BLaER1 (cell line): Measurements from ENCODE around the gene C19orf12.

Source experiments
- H3K27ac ChIP-seq: shearing (Covaris generic); formaldehyde crosslinking; 2 replicates; pipeline ENCODE4 v1.8.1; 2022
- H3K27me3 ChIP-seq: shearing (Covaris generic); formaldehyde crosslinking; 2 replicates; pipeline ENCODE4 v1.8.1; 2022
- H3K36me3 ChIP-seq: shearing (Covaris generic); formaldehyde crosslinking; 2 replicates; pipeline ENCODE4 v1.8.1; 2022
- H3K4me1 ChIP-seq: shearing (Covaris generic); formaldehyde crosslinking; 2 replicates; pipeline ENCODE4 v1.8.1; 2022
- H3K4me2 ChIP-seq: shearing (Covaris generic); formaldehyde crosslinking; 2 replicates; pipeline ENCODE4 v1.8.1; 2022
- H3K4me3 ChIP-seq: shearing (Covaris generic); formaldehyde crosslinking; 2 replicates; pipeline ENCODE4 v1.8.1; 2022
- H3K9ac ChIP-seq: shearing (Covaris generic); formaldehyde crosslinking; 2 replicates; pipeline ENCODE4 v1.8.1; 2022
- H3K9me3 ChIP-seq: shearing (Covaris generic); formaldehyde crosslinking; 2 replicates; pipeline ENCODE4 v1.8.1; 2022
- H4K20me1 ChIP-seq: shearing (Covaris generic); formaldehyde crosslinking; 2 replicates; pipeline ENCODE4 v1.8.1; 2022
- Cebpa-rat ChIP-seq: shearing (Covaris generic); IDR thresholded peaks from 2 replicates; pipeline ENCODE4 v1.8.1; 2022

C19orf12 gene

DNA sequence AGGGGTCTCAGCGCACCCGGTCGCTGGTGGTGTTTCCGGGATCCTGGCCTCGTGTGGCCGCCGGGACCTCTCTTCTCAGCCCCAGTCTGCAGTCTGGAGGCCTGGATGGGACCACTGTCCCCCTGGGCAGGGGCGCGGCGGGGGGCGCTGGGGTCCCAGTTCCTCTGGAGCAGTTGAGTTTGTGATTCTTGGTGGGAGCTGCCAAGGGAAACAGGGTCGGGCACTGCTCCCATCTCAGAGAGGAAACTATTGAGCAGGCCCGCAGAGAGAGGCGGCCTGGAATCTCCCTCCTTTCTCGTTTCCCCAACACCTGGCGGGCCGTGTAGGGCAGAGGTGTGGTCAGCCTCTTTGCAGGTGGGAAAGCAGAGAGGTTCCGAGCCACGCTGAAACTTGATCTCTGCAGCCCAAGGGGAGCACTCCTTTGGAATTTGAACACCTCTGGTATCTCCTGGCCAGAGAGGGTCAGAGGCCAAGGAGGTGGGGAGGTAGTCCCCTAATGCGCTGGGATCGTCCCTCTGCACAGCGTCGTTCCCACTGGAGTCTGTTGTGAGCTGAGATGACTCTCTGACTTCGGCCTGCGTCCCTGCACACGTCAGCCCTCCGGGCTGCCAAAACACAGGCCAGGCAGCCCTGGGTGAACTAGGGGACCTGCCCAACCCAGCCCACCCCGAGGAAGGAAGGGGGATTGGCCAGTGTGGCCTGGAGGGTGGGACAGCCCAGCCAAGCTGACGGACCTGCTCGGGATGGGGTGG, 49.1 kb downstream of the C19orf12 start:
- Histone ChIP-seq H3K4me1 (peaks cover 51% of the 10 kb centered on the region), H3K4me2 (peak overlapping the region; percentile 100), H3K9me3 (no peaks in the 10 kb centered on the region), H3K36me3 (no peaks in the 10 kb centered on the region), H4K20me1 (peaks cover 30% of the 10 kb centered on the region), H3K4me3 (peak overlapping the region; percentile 83), H3K27ac (no peak overlapping the region), H3K27me3 (peaks cover 8% of the 10 kb centered on the region; the same call in 1 of the 2 replicates), H3K9ac (peak overlapping the region; percentile 73)
- TF ChIP-seq Cebpa-rat, result no peak

DNA sequence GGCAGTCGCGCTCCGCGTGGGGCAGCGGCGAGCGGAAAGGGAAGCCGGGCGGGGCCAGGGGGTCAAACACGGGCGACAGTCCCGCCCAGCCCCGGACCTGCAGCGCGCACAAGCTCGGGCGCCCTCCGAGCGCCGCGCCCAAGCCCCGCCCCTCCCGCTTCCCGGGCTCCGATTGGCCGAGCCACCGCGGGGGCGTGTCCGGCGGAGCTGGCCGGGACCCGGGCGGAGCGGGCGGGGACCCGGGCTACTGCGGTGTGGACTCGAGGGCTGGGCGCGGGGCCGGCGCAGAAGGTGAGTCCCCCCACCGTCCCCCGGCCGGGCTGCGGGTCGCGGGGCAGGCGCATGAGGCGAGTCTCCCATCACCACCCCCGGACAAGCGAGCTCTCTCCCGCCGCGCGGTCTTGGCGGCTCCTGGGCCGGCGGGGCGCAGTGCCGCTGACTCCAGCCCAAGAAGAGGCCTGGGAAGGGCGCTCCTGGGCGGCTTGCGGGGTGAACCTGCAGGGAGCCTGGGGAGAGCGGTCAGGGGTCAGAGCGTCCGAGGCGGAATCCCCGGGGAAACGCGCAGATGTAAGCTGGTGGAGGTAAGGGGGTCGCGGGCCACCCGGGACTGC, 49.7 kb downstream of the C19orf12 start, which contains the start of gene PLEKHF1:
Gene PLEKHF1, plus strand, starts transcription at position 247 of the 611 bp plus-strand sequence. CDS start 8,379 bp downstream, outside the sequence.
- H3K27ac ChIP-seq, result no peak within 1 kb of the TSS

DNA sequence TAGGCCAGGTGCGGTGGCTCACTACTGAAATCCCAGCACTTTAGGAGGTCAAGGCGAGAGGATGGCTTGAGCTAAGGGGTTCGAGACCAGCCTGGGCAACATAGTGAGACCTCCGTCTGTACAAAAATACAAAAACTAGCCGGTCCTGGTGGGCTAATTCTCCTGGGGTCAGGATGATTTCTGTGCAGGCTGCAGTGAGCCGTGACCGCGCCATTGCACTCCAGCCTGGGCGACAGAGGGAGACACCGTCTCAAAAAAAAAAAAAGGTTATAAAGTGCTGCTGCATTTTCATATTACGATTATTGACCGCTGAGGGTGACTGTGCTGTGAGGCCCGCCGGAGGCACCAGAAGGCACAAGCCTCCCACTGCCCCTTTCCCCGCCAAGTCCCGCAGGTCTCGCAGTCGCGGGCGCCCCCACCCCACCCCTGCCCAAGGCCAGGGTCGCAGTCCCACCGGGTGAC, 50.3 kb downstream of the C19orf12 start:
- peaks cover 8% of the 10 kb centered on the region; the same call in 1 of the 2 replicates for H3K27me3 ChIP-seq
- no peak overlapping the region for H3K27ac ChIP-seq
- H3K4me1 ChIP-seq, result peaks cover 51% of the 10 kb centered on the region
- H3K4me2 ChIP-seq, result peak overlapping the region; percentile 100
- H3K36me3 ChIP-seq, result no peaks in the 10 kb centered on the region
- TF ChIP-seq Cebpa-rat, result no peak
- peak overlapping the region; percentile 73 for H3K9ac ChIP-seq
- H3K4me3 ChIP-seq, result peak overlapping the region; percentile 83
- peaks cover 30% of the 10 kb centered on the region for H4K20me1 ChIP-seq
- no peaks in the 10 kb centered on the region for H3K9me3 ChIP-seq

More for the DNA sequence above, 49.7 kb downstream of the C19orf12 start, which contains the start of gene PLEKHF1:
- peak within 1 kb of the TSS; percentile 100 for H3K4me2 ChIP-seq
- peak within 1 kb of the TSS; percentile 73 for H3K9ac ChIP-seq
- H3K9me3 ChIP-seq, result no peaks in the 10 kb centered on the region
- H4K20me1 ChIP-seq, result peaks cover 30% of the 10 kb centered on the region
- H3K4me1 ChIP-seq, result peaks cover 51% of the 10 kb centered on the region
- H3K36me3 ChIP-seq, result no peaks in the 10 kb centered on the region
- peak within 1 kb of the TSS; percentile 83 for H3K4me3 ChIP-seq
- peaks cover 8% of the 10 kb centered on the region; the same call in 1 of the 2 replicates for H3K27me3 ChIP-seq
- no peak for TF ChIP-seq Cebpa-rat

DNA sequence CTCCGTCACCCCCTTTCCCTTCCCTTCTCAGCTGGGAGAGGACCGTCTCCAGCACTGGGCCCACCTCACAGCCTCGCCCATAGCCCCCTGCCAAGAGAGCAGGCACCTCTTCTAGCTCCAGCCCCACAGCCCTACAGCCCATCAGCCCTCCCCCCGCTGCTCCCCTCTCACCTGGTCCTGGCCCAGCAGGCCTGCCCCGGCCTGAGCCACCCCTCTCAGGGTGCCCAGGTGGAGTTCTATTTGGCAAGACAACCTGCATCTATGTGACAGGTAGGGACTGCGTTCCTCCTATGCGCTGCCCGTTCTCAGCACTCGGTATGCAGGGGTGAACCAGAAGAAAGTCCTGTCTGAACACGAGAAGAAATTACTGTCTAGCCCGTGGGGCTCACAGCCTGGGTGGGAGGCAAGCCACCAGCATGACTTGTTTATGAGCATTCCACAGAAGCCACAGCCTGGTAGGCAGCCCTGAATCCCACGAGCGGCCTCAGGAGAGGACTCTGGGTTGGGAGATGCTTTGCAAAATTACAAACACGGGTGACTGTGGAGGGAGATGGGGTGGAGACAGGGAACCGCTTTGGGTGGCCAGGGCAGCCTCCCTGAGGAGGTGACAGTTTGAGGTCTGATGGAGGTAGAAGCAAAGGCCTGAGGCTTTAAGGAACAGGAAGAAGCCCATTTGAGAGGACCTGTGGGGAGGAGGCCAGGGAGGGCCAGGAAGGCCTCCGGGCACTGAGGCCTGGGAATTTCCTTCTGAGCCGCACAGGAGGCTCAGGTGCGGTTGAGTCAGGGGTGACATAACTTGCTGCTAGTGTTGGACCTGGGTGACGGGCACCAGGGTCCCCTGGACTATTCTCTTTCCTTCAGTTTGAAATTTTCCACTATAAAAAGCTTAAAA, 51.0 kb downstream of the C19orf12 start:
- Histone ChIP-seq H3K4me2 (peak overlapping the region; percentile 100), H3K27me3 (peaks cover 8% of the 10 kb centered on the region; the same call in 1 of the 2 replicates), H3K4me3 (peak overlapping the region; percentile 83), H3K9ac (peak overlapping the region; percentile 73; the same call in 1 of the 2 replicates), H3K4me1 (peaks cover 48% of the 10 kb centered on the region), H3K9me3 (no peaks in the 10 kb centered on the region), H4K20me1 (peaks cover 30% of the 10 kb centered on the region), H3K36me3 (no peaks in the 10 kb centered on the region), H3K27ac (no peak overlapping the region)
- no peak for TF ChIP-seq Cebpa-rat

DNA sequence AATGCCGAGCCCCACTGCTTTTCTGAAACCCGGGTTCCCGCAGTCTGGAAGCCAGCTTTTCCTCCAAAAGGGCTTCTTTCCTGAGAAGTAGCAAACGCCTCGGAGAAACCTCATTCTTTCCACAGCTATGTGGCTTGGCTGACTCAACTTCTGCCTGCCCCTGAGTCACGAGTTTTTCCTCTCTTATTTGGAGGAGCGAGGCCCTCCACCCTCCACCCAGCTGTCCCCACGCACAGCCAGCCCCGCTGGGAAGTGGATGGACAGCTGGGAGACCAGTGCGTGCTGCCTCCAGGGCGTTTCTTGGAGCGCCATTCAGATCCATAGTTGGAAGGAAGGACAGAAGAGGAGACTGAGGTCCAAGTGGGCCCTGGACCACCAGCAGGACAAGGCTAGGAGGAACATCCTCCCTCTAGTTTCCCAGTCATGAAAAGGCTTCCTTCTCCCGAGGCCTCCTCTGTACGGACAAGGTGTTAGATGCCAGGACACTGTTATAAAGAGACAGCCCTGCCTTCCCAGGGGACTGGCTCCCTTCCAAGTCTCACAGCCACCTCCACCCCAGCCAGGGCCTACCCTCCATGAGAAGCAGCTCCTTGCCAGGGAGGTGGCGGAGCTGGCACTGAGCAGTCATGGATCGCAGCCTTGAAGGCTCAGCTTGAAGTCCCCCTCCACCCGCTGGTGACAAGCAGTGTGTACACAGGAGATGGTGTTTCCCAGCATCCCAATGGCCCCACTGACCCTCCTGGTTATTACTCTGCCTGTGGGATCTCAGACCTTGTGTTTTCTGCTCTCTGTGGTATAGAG, 52.3 kb downstream of the C19orf12 start:
- peaks cover 22% of the 10 kb centered on the region for H4K20me1 ChIP-seq
- H3K27ac ChIP-seq, result no peak overlapping the region
- H3K4me2 ChIP-seq, result no peak overlapping the region
- no peaks in the 10 kb centered on the region for H3K9me3 ChIP-seq
- H3K4me3 ChIP-seq, result no peak overlapping the region
- no peak overlapping the region for H3K9ac ChIP-seq
- TF ChIP-seq Cebpa-rat, result no peak
- peaks cover 8% of the 10 kb centered on the region; the same call in 1 of the 2 replicates for H3K27me3 ChIP-seq
- H3K36me3 ChIP-seq, result no peaks in the 10 kb centered on the region
- H3K4me1 ChIP-seq, result peaks cover 35% of the 10 kb centered on the region

DNA sequence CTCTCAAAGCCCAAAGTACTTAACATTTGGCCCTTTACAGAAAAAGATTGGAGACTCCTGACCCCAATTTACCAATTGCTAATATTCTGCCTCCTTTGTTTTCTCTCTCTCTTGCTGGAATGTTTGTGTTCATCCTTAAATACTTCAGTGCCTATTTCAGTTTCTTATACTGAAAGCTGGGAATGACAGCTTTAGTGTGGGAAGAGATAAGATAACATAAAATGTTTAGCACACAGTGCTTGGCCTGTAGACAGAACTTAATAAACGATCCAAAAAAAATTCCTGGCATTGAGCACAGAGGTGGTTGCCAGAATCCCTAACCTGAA, 52.8 kb downstream of the C19orf12 start:
- Histone ChIP-seq H3K9ac (no peak overlapping the region), H4K20me1 (peaks cover 16% of the 10 kb centered on the region), H3K27ac (no peak overlapping the region), H3K4me1 (peaks cover 29% of the 10 kb centered on the region), H3K27me3 (peaks cover 8% of the 10 kb centered on the region; the same call in 1 of the 2 replicates), H3K36me3 (no peaks in the 10 kb centered on the region), H3K4me2 (no peak overlapping the region), H3K4me3 (no peak overlapping the region), H3K9me3 (no peaks in the 10 kb centered on the region)
- TF ChIP-seq Cebpa-rat, result no peak

DNA sequence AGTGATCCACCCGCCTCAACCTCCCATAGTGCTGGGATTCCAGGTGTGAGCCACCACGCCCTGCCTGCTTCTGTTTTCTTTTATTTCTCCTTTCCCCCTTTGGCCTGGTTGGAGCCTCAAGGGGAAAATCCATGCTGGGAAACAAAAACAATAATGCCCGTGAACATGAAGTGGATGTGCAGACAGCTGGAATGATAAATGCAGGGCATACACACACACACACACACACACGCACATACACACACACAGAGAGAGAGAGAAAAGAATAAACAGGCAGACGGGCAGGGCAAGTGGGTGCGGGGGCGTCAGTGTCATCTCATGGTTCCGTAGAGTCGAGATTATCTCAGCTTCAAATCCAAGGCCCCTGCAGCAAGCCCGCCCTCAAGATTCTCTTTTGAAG, 54.2 kb downstream of the C19orf12 start:
- Histone ChIP-seq H3K4me1 (peaks cover 15% of the 10 kb centered on the region), H3K4me2 (no peak overlapping the region), H4K20me1 (peaks cover 3% of the 10 kb centered on the region), H3K27ac (no peak overlapping the region), H3K4me3 (no peak overlapping the region), H3K27me3 (peaks cover 4% of the 10 kb centered on the region; the same call in 1 of the 2 replicates), H3K9me3 (no peaks in the 10 kb centered on the region), H3K9ac (no peak overlapping the region), H3K36me3 (no peaks in the 10 kb centered on the region)
- no peak for TF ChIP-seq Cebpa-rat

DNA sequence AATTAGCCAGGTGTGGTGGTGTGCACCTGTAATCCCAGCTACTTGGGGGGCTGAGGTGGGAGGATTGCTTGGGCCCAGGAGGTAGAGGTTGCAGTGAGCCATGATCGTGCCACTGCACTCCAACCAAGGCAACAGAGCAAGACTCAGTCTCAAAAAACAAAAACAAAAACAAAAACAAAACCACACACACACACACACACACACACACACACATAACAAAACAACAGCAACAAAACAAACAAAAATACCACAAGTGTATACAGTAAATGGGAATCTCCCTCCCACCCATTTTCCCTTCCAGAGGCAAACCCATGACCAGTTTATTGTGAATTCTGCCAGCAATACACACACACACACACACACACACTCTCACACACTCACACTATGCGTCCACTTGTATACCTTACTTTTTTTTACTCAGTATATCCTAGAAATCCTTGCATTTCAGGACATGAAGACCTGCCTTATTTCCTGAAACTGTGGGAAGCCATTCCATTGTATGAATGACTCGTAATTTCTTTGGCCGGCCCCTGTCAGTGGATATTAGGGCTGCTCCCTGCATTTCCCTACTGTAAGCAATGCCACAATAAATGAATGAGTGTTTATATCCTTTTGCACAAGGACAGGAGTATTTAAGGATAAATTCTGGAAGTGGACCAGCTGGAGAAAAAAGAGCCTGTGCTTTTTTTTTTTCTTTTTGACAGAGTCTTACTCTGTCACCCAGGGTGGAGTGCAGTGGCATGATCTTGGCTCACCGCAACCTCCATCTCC, 56.7 kb downstream of the C19orf12 start:
- Histone ChIP-seq H3K27ac (no peak overlapping the region), H3K9ac (no peak overlapping the region), H3K4me2 (no peak overlapping the region), H3K27me3 (no peaks in the 10 kb centered on the region), H3K4me3 (no peak overlapping the region), H3K36me3 (no peaks in the 10 kb centered on the region), H3K9me3 (no peaks in the 10 kb centered on the region), H3K4me1 (no peaks in the 10 kb centered on the region), H4K20me1 (no peaks in the 10 kb centered on the region)
- no peak for TF ChIP-seq Cebpa-rat
